ENCODE results near the gene CD300LF.
A peak's percentile ranks its signal among the peaks of the same experiment; 100 is the strongest.

CD300LF gene

DNA sequence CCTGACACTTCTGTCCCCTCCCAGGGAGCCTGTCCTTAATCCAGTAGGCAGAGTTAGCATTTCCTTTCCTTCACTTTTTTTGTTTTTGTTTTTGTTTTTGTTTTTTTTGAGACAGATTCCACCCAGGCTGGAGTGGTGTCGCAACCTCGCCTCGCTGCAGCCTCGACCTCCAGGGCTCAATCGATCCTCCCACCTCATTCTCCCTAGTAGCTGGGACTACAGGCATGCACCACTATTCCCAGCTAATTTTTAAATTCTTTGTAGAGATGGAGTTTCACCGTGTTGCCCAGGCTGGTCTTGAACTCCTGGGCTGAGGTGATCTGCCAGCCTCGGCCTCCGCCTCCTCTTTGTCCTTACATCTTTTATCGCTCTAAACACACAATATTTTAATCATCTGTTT is 39.7 kb upstream of the CD300LF start:
- Histone ChIP-seq H3K4me1 (ENCODE audit: insufficient read depth, low read length) (peaks cover 15% of the 10 kb centered on the region), H3K4me3 (ENCODE audit: low read length) (no peak overlapping the region)

GRCh38 chr17:74750327-74751069 is 37.8 kb upstream of the CD300LF start:
- Histone ChIP-seq H3K27me3 (ENCODE audit: insufficient read depth, low read length) (no peaks in the 10 kb centered on the region), H3K36me3 (ENCODE audit: insufficient read depth, low read length) (no peaks in the 10 kb centered on the region), H3K9me3 (ENCODE audit: low read length) (no peaks in the 10 kb centered on the region), H3K4me1 (ENCODE audit: insufficient read depth, low read length) (peaks cover 25% of the 10 kb centered on the region), H2AFZ (ENCODE audit: low read depth, low read length) (no peak overlapping the region), H3K4me3 (ENCODE audit: low read length) (peak overlapping the region; percentile 67)

More for the DNA sequence above, 39.7 kb upstream of the CD300LF start:
- no peaks in the 10 kb centered on the region for H3K9me3 ChIP-seq (ENCODE audit: low read length)
- H3K27me3 ChIP-seq (ENCODE audit: insufficient read depth, low read length), result no peaks in the 10 kb centered on the region
- H3K36me3 ChIP-seq (ENCODE audit: insufficient read depth, low read length), result no peaks in the 10 kb centered on the region
- H2AFZ ChIP-seq (ENCODE audit: low read depth, low read length), result no peak overlapping the region

DNA sequence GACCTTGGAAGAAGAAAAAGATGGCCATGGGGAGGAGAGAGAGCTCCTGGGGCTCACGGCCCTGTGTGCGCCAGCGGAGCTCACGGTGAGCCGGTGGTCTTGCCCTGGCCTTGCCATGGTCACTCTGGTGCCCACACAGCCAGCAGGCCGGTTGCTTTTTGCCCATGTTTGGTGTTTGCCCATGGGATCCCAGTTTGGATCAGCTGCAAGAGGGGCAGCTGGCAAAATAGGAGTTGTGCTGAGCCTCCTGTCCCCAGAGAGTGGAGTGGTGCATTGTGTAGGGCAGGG is 37.3 kb upstream of the CD300LF start:
- H3K9me3 ChIP-seq (ENCODE audit: low read length), result no peaks in the 10 kb centered on the region
- H3K36me3 ChIP-seq (ENCODE audit: insufficient read depth, low read length), result no peaks in the 10 kb centered on the region
- H2AFZ ChIP-seq (ENCODE audit: low read depth, low read length), result no peak overlapping the region
- no peaks in the 10 kb centered on the region for H3K27me3 ChIP-seq (ENCODE audit: insufficient read depth, low read length)
- H3K4me3 ChIP-seq (ENCODE audit: low read length), result peak overlapping the region; percentile 67
- H3K4me1 ChIP-seq (ENCODE audit: insufficient read depth, low read length), result peaks cover 25% of the 10 kb centered on the region

- H3K4me1 ChIP-seq (ENCODE audit: insufficient read depth, low read length), result peaks cover 25% of the 10 kb centered on the region
Measured at GRCh38 chr17:74749279-74750038, 36.7 kb upstream of the CD300LF start.

DNA sequence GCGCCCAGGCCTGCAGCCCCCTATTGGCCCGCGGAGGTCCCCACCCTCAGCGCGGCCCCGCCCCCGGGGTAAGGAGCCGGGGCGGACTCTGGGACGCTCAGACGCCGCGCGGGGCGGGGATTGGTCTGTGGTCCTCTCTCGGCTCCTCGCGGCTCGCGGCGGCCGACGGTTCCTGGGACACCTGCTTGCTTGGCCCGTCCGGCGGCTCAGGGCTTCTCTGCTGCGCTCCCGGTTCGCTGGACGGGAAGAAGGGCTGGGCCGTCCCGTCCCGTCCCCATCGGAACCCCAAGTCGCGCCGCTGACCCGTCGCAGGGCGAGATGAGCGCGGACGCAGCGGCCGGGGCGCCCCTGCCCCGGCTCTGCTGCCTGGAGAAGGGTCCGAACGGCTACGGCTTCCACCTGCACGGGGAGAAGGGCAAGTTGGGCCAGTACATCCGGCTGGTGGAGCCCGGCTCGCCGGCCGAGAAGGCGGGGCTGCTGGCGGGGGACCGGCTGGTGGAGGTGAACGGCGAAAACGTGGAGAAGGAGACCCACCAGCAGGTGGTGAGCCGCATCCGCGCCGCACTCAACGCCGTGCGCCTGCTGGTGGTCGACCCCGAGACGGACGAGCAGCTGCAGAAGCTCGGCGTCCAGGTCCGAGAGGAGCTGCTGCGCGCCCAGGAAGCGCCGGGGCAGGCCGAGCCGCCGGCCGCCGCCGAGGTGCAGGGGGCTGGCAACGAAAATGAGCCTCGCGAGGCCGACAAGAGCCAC is 36.0 kb upstream of the CD300LF start, which contains the start of gene NHERF1:
NHERF1 (plus strand) TSS at position 100 of the 750 bp plus-strand sequence; CDS start at position 319, 219 bp downstream.
- Histone ChIP-seq H3K4me3 (ENCODE audit: low read length) (peak within 1 kb of the TSS; percentile 67), H3K9me3 (ENCODE audit: low read length) (no peaks in the 10 kb centered on the region), H3K27me3 (ENCODE audit: insufficient read depth, low read length) (no peaks in the 10 kb centered on the region), H3K36me3 (ENCODE audit: insufficient read depth, low read length) (no peaks in the 10 kb centered on the region), H3K4me1 (ENCODE audit: insufficient read depth, low read length) (peaks cover 25% of the 10 kb centered on the region), H2AFZ (ENCODE audit: low read depth, low read length) (peak within 1 kb of the TSS; percentile 56)

More at GRCh38 chr17:74749279-74750038, 36.7 kb upstream of the CD300LF start:
- H3K9me3 ChIP-seq (ENCODE audit: low read length), result no peaks in the 10 kb centered on the region
- H2AFZ ChIP-seq (ENCODE audit: low read depth, low read length), result no peak overlapping the region
- H3K4me3 ChIP-seq (ENCODE audit: low read length), result peak overlapping the region; percentile 67
- H3K36me3 ChIP-seq (ENCODE audit: insufficient read depth, low read length), result no peaks in the 10 kb centered on the region
- H3K27me3 ChIP-seq (ENCODE audit: insufficient read depth, low read length), result no peaks in the 10 kb centered on the region

DNA sequence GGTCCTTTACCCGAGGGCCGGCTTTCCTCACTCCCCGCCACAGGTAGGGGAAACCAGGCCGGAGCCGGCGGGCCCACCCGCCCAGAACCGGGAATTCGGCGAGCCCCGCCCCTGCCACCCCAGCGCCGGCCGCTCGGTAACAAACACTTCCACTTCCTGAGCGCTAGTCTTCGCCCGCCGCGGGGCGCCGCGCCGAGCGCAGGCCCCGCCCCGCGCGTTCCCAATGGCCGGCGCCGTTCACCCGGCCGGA is 35.5 kb upstream of the CD300LF start:
- H3K36me3 ChIP-seq (ENCODE audit: insufficient read depth, low read length), result no peaks in the 10 kb centered on the region
- H3K4me3 ChIP-seq (ENCODE audit: low read length), result peak overlapping the region; percentile 29
- H2AFZ ChIP-seq (ENCODE audit: low read depth, low read length), result no peak overlapping the region
- peaks cover 25% of the 10 kb centered on the region for H3K4me1 ChIP-seq (ENCODE audit: insufficient read depth, low read length)
- no peaks in the 10 kb centered on the region for H3K9me3 ChIP-seq (ENCODE audit: low read length)
- no peaks in the 10 kb centered on the region for H3K27me3 ChIP-seq (ENCODE audit: insufficient read depth, low read length)

- H3K27me3 ChIP-seq (ENCODE audit: insufficient read depth, low read length), result no peaks in the 10 kb centered on the region
- no peak overlapping the region for H3K4me3 ChIP-seq (ENCODE audit: low read length)
Measured at GRCh38 chr17:74746922-74747321, 34.2 kb upstream of the CD300LF start.

GRCh38 chr17:74746376-74746775 is 33.7 kb upstream of the CD300LF start:
- no peaks in the 10 kb centered on the region for H3K9me3 ChIP-seq (ENCODE audit: low read length)
- H2AFZ ChIP-seq (ENCODE audit: low read depth, low read length), result no peak overlapping the region
- no peak overlapping the region for H3K4me3 ChIP-seq (ENCODE audit: low read length)
- no peaks in the 10 kb centered on the region for H3K36me3 ChIP-seq (ENCODE audit: insufficient read depth, low read length)
- peaks cover 25% of the 10 kb centered on the region for H3K4me1 ChIP-seq (ENCODE audit: insufficient read depth, low read length)
- H3K27me3 ChIP-seq (ENCODE audit: insufficient read depth, low read length), result no peaks in the 10 kb centered on the region

More at GRCh38 chr17:74746922-74747321, 34.2 kb upstream of the CD300LF start:
- Histone ChIP-seq H3K36me3 (ENCODE audit: insufficient read depth, low read length) (no peaks in the 10 kb centered on the region), H3K4me1 (ENCODE audit: insufficient read depth, low read length) (peaks cover 25% of the 10 kb centered on the region), H3K9me3 (ENCODE audit: low read length) (no peaks in the 10 kb centered on the region), H2AFZ (ENCODE audit: low read depth, low read length) (no peak overlapping the region)

- no peak overlapping the region for H2AFZ ChIP-seq (ENCODE audit: low read depth, low read length)
- no peaks in the 10 kb centered on the region for H3K27me3 ChIP-seq (ENCODE audit: insufficient read depth, low read length)
- H3K4me3 ChIP-seq (ENCODE audit: low read length), result no peak overlapping the region
- no peaks in the 10 kb centered on the region for H3K36me3 ChIP-seq (ENCODE audit: insufficient read depth, low read length)
- H3K9me3 ChIP-seq (ENCODE audit: low read length), result no peaks in the 10 kb centered on the region
- peaks cover 25% of the 10 kb centered on the region for H3K4me1 ChIP-seq (ENCODE audit: insufficient read depth, low read length)
Measured at GRCh38 chr17:74745548-74746177, 32.9 kb upstream of the CD300LF start.

GRCh38 chr17:74744714-74745547 is 32.2 kb upstream of the CD300LF start:
- H3K36me3 ChIP-seq (ENCODE audit: insufficient read depth, low read length), result no peaks in the 10 kb centered on the region
- H3K9me3 ChIP-seq (ENCODE audit: low read length), result no peaks in the 10 kb centered on the region
- H2AFZ ChIP-seq (ENCODE audit: low read depth, low read length), result no peak overlapping the region
- H3K4me1 ChIP-seq (ENCODE audit: insufficient read depth, low read length), result peaks cover 19% of the 10 kb centered on the region
- no peaks in the 10 kb centered on the region for H3K27me3 ChIP-seq (ENCODE audit: insufficient read depth, low read length)
- no peak overlapping the region for H3K4me3 ChIP-seq (ENCODE audit: low read length)

GRCh38 chr17:74744349-74744713 is 31.6 kb upstream of the CD300LF start:
- Histone ChIP-seq H3K9me3 (ENCODE audit: low read length) (no peaks in the 10 kb centered on the region), H2AFZ (ENCODE audit: low read depth, low read length) (no peak overlapping the region), H3K4me3 (ENCODE audit: low read length) (no peak overlapping the region), H3K4me1 (ENCODE audit: insufficient read depth, low read length) (peaks cover 14% of the 10 kb centered on the region), H3K27me3 (ENCODE audit: insufficient read depth, low read length) (no peaks in the 10 kb centered on the region), H3K36me3 (ENCODE audit: insufficient read depth, low read length) (no peaks in the 10 kb centered on the region)

DNA sequence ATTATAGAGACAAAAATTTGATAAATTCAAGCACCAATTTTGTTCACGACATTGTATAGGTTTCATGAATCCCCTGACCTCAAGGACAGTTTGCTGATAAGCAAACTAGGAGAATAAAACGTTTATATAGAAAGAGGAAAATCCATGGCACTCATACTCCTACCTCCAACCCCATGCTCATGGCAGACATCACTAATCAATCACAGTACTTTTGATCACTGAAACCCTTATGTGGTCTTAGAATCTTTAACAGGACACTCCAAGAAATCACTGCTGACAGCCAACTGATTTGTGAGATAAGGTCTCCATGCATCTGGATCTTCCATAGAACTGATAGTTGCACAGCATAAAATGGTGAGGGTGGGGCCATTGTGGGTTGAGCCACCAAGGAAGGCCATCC is 31.0 kb upstream of the CD300LF start:
- Histone ChIP-seq H3K27me3 (ENCODE audit: insufficient read depth, low read length) (peaks cover 5% of the 10 kb centered on the region), H2AFZ (ENCODE audit: low read depth, low read length) (no peak overlapping the region), H3K36me3 (ENCODE audit: insufficient read depth, low read length) (no peaks in the 10 kb centered on the region), H3K4me3 (ENCODE audit: low read length) (no peak overlapping the region), H3K4me1 (ENCODE audit: insufficient read depth, low read length) (peaks cover 14% of the 10 kb centered on the region), H3K9me3 (ENCODE audit: low read length) (no peaks in the 10 kb centered on the region)
